Measurements from ENCODE around the gene GIMAP1.

The GIMAP1 gene

DNA sequence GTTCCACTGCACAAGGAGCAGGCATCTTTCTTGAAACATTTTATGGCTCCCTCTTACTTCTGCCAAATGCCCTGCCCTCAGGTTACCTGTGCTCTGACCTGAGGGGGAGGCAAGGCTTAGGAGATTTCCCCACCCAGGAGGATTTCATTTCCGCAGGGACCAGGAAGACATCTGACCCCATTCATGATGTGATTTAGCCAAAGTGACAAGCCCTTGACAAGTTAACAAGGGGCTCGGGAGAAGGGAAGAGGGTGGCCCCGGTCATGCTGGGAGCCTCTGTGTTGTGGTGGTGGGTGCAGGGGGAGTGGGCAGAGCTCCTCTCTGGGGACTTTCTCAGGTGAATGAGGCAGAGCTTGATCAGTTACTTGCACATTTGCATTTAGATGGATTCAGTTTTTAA is 39.8 kb downstream of the GIMAP1 start:
- WGBS, result 76% methylated on average over 3 of the region's 3 CpGs
- H2BK15ac ChIP-seq (ENCODE audit: low read depth, poor library complexity, severe bottlenecking), result no peak overlapping the region

DNA sequence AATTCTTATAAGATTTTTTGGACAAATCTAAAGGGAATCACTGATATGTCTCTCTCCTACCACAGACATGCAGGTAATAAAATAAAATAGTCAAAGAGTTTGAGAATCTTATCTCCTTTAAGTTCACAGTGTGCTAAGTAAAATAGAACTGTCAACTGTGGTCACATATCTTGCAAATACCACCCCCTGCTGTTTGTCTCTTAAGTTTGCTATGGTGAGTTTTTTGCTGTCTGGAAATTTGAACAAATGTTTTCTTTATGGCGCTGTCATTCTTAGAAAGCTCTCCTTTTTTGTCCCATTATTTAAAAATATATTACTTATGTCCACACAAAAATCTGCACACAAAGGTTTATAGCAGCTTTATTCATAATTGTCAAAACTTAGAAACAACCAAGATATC is 40.4 kb downstream of the GIMAP1 start:
- Histone ChIP-seq H2AK5ac (ENCODE audit: low read length, severe bottlenecking) (no peak overlapping the region), H3K14ac (ENCODE audit: low read length in 2 of 2) (no peak overlapping the region), H3K23ac (ENCODE audit: low read length in 2 of 2) (no peak overlapping the region), H2BK5ac (ENCODE audit: low read depth, low read length, poor library complexity, severe bottlenecking) (no peak overlapping the region), H3K27me3 (ENCODE audit: control insufficient read depth in 1 of 2, insufficient read depth in 1 of 2, low read length in 2 of 2) (no peaks in the 10 kb centered on the region), H3K79me1 (replicated peaks; ENCODE audit: low read length, poor library complexity, severe bottlenecking) (no peaks in the 10 kb centered on the region), H3K4ac (ENCODE audit: low read depth in 1 of 2, low read length in 2 of 2) (no peak overlapping the region), H3K9me3 (ENCODE audit: control insufficient read depth, low read length) (no peaks in the 10 kb centered on the region), H2BK120ac (ENCODE audit: low read depth, low read length) (no peak overlapping the region), H4K8ac (ENCODE audit: low read length) (no peak overlapping the region), H3K27ac (ENCODE audit: low read length, poor library complexity, severe bottlenecking) (no peak overlapping the region), H3K4me1 (ENCODE audit: control insufficient read depth, insufficient read depth, low read depth, low read length) (no peaks in the 10 kb centered on the region), H3K18ac (ENCODE audit: low read depth in 1 of 2, low read length in 2 of 2) (no peak overlapping the region), H3K4me2 (ENCODE audit: low read length, poor library complexity, severe bottlenecking) (no peak overlapping the region), H2BK12ac (ENCODE audit: low read length in 2 of 2) (no peak overlapping the region), H4K91ac (ENCODE audit: low read length) (no peak overlapping the region), H3K9ac (ENCODE audit: low read length) (no peak overlapping the region), H3K4me3 (ENCODE audit: insufficient read depth in 1 of 2, low read depth in 1 of 2, low read length in 2 of 2) (no peak overlapping the region), H2AFZ (ENCODE audit: low read depth, low read length) (no peak overlapping the region), H3K36me3 (ENCODE audit: control insufficient read depth in 1 of 2, insufficient read depth in 2 of 2, low read depth in 1 of 2, low read length in 2 of 2) (no peaks in the 10 kb centered on the region), H2BK15ac (ENCODE audit: low read depth, poor library complexity, severe bottlenecking) (no peak overlapping the region)
- WGBS, result no CpG with 5 or more reads among the region's 1 CpG
- no peak for DNase-seq

More for the DNA sequence above, 39.8 kb downstream of the GIMAP1 start:
- Histone ChIP-seq H3K18ac (ENCODE audit: low read depth in 1 of 2, low read length in 2 of 2) (no peak overlapping the region), H3K4ac (ENCODE audit: low read depth in 1 of 2, low read length in 2 of 2) (no peak overlapping the region), H3K4me2 (ENCODE audit: low read length, poor library complexity, severe bottlenecking) (no peak overlapping the region), H3K4me1 (ENCODE audit: control insufficient read depth, insufficient read depth, low read depth, low read length) (no peaks in the 10 kb centered on the region), H2AFZ (ENCODE audit: low read depth, low read length) (no peak overlapping the region), H3K79me1 (replicated peaks; ENCODE audit: low read length, poor library complexity, severe bottlenecking) (no peaks in the 10 kb centered on the region), H2BK12ac (ENCODE audit: low read length in 2 of 2) (no peak overlapping the region), H2AK5ac (ENCODE audit: low read length, severe bottlenecking) (no peak overlapping the region), H3K4me3 (ENCODE audit: insufficient read depth in 1 of 2, low read depth in 1 of 2, low read length in 2 of 2) (no peak overlapping the region), H3K23ac (ENCODE audit: low read length in 2 of 2) (no peak overlapping the region), H3K27me3 (ENCODE audit: control insufficient read depth in 1 of 2, insufficient read depth in 1 of 2, low read length in 2 of 2) (no peaks in the 10 kb centered on the region), H4K8ac (ENCODE audit: low read length) (no peak overlapping the region), H2BK5ac (ENCODE audit: low read depth, low read length, poor library complexity, severe bottlenecking) (no peak overlapping the region), H3K27ac (ENCODE audit: low read length, poor library complexity, severe bottlenecking) (no peak overlapping the region), H3K9ac (ENCODE audit: low read length) (no peak overlapping the region), H4K91ac (ENCODE audit: low read length) (no peak overlapping the region), H3K9me3 (ENCODE audit: control insufficient read depth, low read length) (no peaks in the 10 kb centered on the region), H3K36me3 (ENCODE audit: control insufficient read depth in 1 of 2, insufficient read depth in 2 of 2, low read depth in 1 of 2, low read length in 2 of 2) (no peaks in the 10 kb centered on the region), H3K14ac (ENCODE audit: low read length in 2 of 2) (no peak overlapping the region), H2BK120ac (ENCODE audit: low read depth, low read length) (no peak overlapping the region)
- no peak for DNase-seq

DNA sequence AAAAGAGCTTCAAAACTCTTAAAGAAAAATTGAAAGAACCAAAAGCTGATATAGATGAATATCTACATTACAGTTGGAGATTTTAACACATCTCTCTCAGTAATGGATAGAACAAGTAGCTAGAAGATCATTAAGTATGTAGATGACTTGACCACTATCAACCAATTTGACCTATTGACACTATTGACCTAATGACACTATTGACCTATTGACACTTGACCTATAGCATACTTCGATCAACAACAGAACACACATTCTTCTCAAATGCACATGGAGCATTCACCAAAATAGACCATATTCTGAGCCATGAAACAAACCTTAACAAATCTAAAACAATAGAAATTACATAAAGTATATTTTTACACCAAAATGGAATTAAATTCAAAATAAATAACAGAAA is 43.1 kb downstream of the GIMAP1 start:
- H3K9me3 ChIP-seq (ENCODE audit: control insufficient read depth, low read length), result no peaks in the 10 kb centered on the region
- no peak overlapping the region for H3K4ac ChIP-seq (ENCODE audit: low read depth in 1 of 2, low read length in 2 of 2)
- H2BK120ac ChIP-seq (ENCODE audit: low read depth, low read length), result no peak overlapping the region
- DNase-seq, result no peak
- H2BK15ac ChIP-seq (ENCODE audit: low read depth, poor library complexity, severe bottlenecking), result no peak overlapping the region
- H4K8ac ChIP-seq (ENCODE audit: low read length), result no peak overlapping the region
- no peaks in the 10 kb centered on the region for H3K4me1 ChIP-seq (ENCODE audit: control insufficient read depth, insufficient read depth, low read depth, low read length)
- whole genome bisulfite sequencing, result 58% methylated on average over 1 of the region's 1 CpG
- H3K23ac ChIP-seq (ENCODE audit: low read length in 2 of 2), result no peak overlapping the region
- H2BK5ac ChIP-seq (ENCODE audit: low read depth, low read length, poor library complexity, severe bottlenecking), result no peak overlapping the region
- H3K79me1 ChIP-seq (replicated peaks; ENCODE audit: low read length, poor library complexity, severe bottlenecking), result no peaks in the 10 kb centered on the region
- no peaks in the 10 kb centered on the region for H3K36me3 ChIP-seq (ENCODE audit: control insufficient read depth in 1 of 2, insufficient read depth in 2 of 2, low read depth in 1 of 2, low read length in 2 of 2)
- H3K27me3 ChIP-seq (ENCODE audit: control insufficient read depth in 1 of 2, insufficient read depth in 1 of 2, low read length in 2 of 2), result no peaks in the 10 kb centered on the region
- no peak overlapping the region for H3K18ac ChIP-seq (ENCODE audit: low read depth in 1 of 2, low read length in 2 of 2)
- no peak overlapping the region for H4K91ac ChIP-seq (ENCODE audit: low read length)
- no peak overlapping the region for H3K27ac ChIP-seq (ENCODE audit: low read length, poor library complexity, severe bottlenecking)
- H2AFZ ChIP-seq (ENCODE audit: low read depth, low read length), result no peak overlapping the region
- H2AK5ac ChIP-seq (ENCODE audit: low read length, severe bottlenecking), result no peak overlapping the region
- no peak overlapping the region for H3K4me2 ChIP-seq (ENCODE audit: low read length, poor library complexity, severe bottlenecking)
- H3K14ac ChIP-seq (ENCODE audit: low read length in 2 of 2), result no peak overlapping the region
- H3K4me3 ChIP-seq (ENCODE audit: insufficient read depth in 1 of 2, low read depth in 1 of 2, low read length in 2 of 2), result no peak overlapping the region
- no peak overlapping the region for H2BK12ac ChIP-seq (ENCODE audit: low read length in 2 of 2)
- no peak overlapping the region for H3K9ac ChIP-seq (ENCODE audit: low read length)

DNA sequence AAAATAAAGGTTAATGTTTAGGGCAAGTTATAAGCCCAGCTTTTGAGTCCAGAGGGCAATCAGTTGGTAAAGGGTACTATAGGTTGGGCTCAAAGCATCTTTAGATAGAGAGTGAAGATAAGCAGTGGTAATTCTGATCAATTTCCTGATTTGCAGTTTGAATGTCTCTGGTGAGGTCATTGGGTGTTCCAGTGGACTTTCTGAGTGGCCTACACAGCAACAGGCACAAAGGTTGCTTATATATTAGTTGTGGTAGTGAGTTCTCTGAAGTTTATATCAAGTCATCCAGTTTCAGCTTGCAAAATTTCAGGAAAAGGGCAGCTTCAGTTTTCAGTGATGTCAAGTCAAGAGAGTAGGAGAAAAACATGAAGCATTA is 49.9 kb downstream of the GIMAP1 start:
- H3K4me2 ChIP-seq (ENCODE audit: low read length, poor library complexity, severe bottlenecking), result no peak overlapping the region
- no peak overlapping the region for H2BK5ac ChIP-seq (ENCODE audit: low read depth, low read length, poor library complexity, severe bottlenecking)
- no peaks in the 10 kb centered on the region for H3K9me3 ChIP-seq (ENCODE audit: control insufficient read depth, low read length)
- no peaks in the 10 kb centered on the region for H3K36me3 ChIP-seq (ENCODE audit: control insufficient read depth in 1 of 2, insufficient read depth in 2 of 2, low read depth in 1 of 2, low read length in 2 of 2)
- no peaks in the 10 kb centered on the region for H3K27me3 ChIP-seq (ENCODE audit: control insufficient read depth in 1 of 2, insufficient read depth in 1 of 2, low read length in 2 of 2)
- no peak overlapping the region for H3K14ac ChIP-seq (ENCODE audit: low read length in 2 of 2)
- no peak overlapping the region for H3K4ac ChIP-seq (ENCODE audit: low read depth in 1 of 2, low read length in 2 of 2)
- no peak overlapping the region for H3K9ac ChIP-seq (ENCODE audit: low read length)
- H3K4me3 ChIP-seq (ENCODE audit: insufficient read depth in 1 of 2, low read depth in 1 of 2, low read length in 2 of 2), result no peak overlapping the region
- no peak overlapping the region for H3K27ac ChIP-seq (ENCODE audit: low read length, poor library complexity, severe bottlenecking)
- H3K23ac ChIP-seq (ENCODE audit: low read length in 2 of 2), result no peak overlapping the region
- H2BK12ac ChIP-seq (ENCODE audit: low read length in 2 of 2), result no peak overlapping the region
- no peak overlapping the region for H4K91ac ChIP-seq (ENCODE audit: low read length)
- H3K79me1 ChIP-seq (replicated peaks; ENCODE audit: low read length, poor library complexity, severe bottlenecking), result no peaks in the 10 kb centered on the region
- no peak overlapping the region for H2BK15ac ChIP-seq (ENCODE audit: low read depth, poor library complexity, severe bottlenecking)
- no peak overlapping the region for H2AFZ ChIP-seq (ENCODE audit: low read depth, low read length)
- no peak overlapping the region for H3K18ac ChIP-seq (ENCODE audit: low read depth in 1 of 2, low read length in 2 of 2)
- H3K4me1 ChIP-seq (ENCODE audit: control insufficient read depth, insufficient read depth, low read depth, low read length), result no peaks in the 10 kb centered on the region
- no peak overlapping the region for H2BK120ac ChIP-seq (ENCODE audit: low read depth, low read length)
- DNase-seq, result no peak
- H4K8ac ChIP-seq (ENCODE audit: low read length), result no peak overlapping the region
- H2AK5ac ChIP-seq (ENCODE audit: low read length, severe bottlenecking), result no peak overlapping the region
